ENCODE results near the gene ATXN1.

GRCh38 chr6:16706029-16706428 is 55.2 kb downstream of the ATXN1 start:
- TF ChIP-seq GATA2 (IDR thresholded peaks at IDR 0.05; ENCODE audit: low read depth, low read length): no peak
- no peak for TF ChIP-seq GATA3 (IDR thresholded peaks at IDR 0.05; ENCODE audit: low read depth, low read length)
